Measurements from ENCODE around the gene NEDD8. TPM values are rescaled to one million over a fixed set of nuclear protein-coding genes. Genes with fewer than 3 reads are reported as not detected.
"Not testable (repeated sequence)": the region's sequence is repeated elsewhere in the genome, so short reads cannot be mapped to it uniquely, and the experiment has no call there.

Gene NEDD8
- total RNA-seq, 6 experiments from 2014 or later = 309 to 401 (median 372) TPM

- H3K4me1 Mint-ChIP-seq (ENCODE audit: low read depth) = peaks cover 55% of the 10 kb centered on the region
- H3K4me3 Mint-ChIP-seq = peak within 1 kb of the TSS; percentile 94
- H3K27me3 Mint-ChIP-seq (ENCODE audit: insufficient read depth) = no peaks in the 10 kb centered on the region; the same call in none of the 2 replicates
- H3K36me3 Mint-ChIP-seq (ENCODE audit: low read depth) = peaks cover 64% of the 10 kb centered on the region
- no peaks in the 10 kb centered on the region for H3K9me3 Mint-ChIP-seq
- peak within 1 kb of the TSS; percentile 87 for H3K27ac Mint-ChIP-seq
- TF ChIP-seq CTCF (IDR thresholded peaks at IDR 0.05) = no peak
- no peak for DNase-seq
Observed at GRCh38 chr14:24232645-24233537, 724 bp upstream of the NEDD8 start, which contains the start of gene GMPR2. Gene GMPR2, plus strand, starts transcription at chr14:24232929. Its CDS starts 325 bp downstream, at chr14:24233254.

- no peak for TF ChIP-seq CTCF (IDR thresholded peaks at IDR 0.05)
- Mint-ChIP-seq H3K36me3 (ENCODE audit: low read depth) (peaks cover 61% of the 10 kb centered on the region), H3K4me3 (peak overlapping the region; percentile 94), H3K27ac (peak overlapping the region; percentile 87), H3K4me1 (ENCODE audit: low read depth) (peaks cover 54% of the 10 kb centered on the region), H3K9me3 (no peaks in the 10 kb centered on the region), H3K27me3 (ENCODE audit: insufficient read depth) (no peaks in the 10 kb centered on the region; the same call in none of the 2 replicates)
- no peak for DNase-seq
Observed at GRCh38 chr14:24231263-24232120, 675 bp downstream of the NEDD8 start.

- TF ChIP-seq CTCF (IDR thresholded peaks at IDR 0.05) = no peak
- Mint-ChIP-seq H3K9me3 (no peaks in the 10 kb centered on the region), H3K27ac (no peak overlapping the region), H3K27me3 (ENCODE audit: insufficient read depth) (peaks cover 1% of the 10 kb centered on the region), H3K4me3 (no peak overlapping the region), H3K4me1 (ENCODE audit: low read depth) (peaks cover 46% of the 10 kb centered on the region), H3K36me3 (ENCODE audit: low read depth) (peaks cover 44% of the 10 kb centered on the region)
- no peak for DNase-seq
Observed at GRCh38 chr14:24228902-24229301, 3.3 kb downstream of the NEDD8 start.

- no peak for DNase-seq
- Mint-ChIP-seq H3K4me3 (no peak overlapping the region), H3K27ac (no peak overlapping the region), H3K36me3 (ENCODE audit: low read depth) (peaks cover 33% of the 10 kb centered on the region), H3K27me3 (ENCODE audit: insufficient read depth) (peaks cover 1% of the 10 kb centered on the region; the same call in 1 of the 2 replicates), H3K9me3 (no peaks in the 10 kb centered on the region), H3K4me1 (ENCODE audit: low read depth) (peaks cover 36% of the 10 kb centered on the region)
- no peak for TF ChIP-seq CTCF (IDR thresholded peaks at IDR 0.05)
Observed at GRCh38 chr14:24226473-24226872, 5.7 kb downstream of the NEDD8 start.

- Mint-ChIP-seq H3K9me3 (no peaks in the 10 kb centered on the region), H3K27me3 (ENCODE audit: insufficient read depth) (peaks cover 1% of the 10 kb centered on the region; the same call in 1 of the 2 replicates), H3K4me3 (peak overlapping the region; percentile 76), H3K36me3 (ENCODE audit: low read depth) (peaks cover 27% of the 10 kb centered on the region), H3K27ac (peak overlapping the region; percentile 89), H3K4me1 (ENCODE audit: low read depth) (peaks cover 30% of the 10 kb centered on the region)
- DNase-seq = peak; percentile 84
- TF ChIP-seq CTCF (IDR thresholded peaks at IDR 0.05) = no peak
Observed at GRCh38 chr14:24224618-24225071, 7.5 kb downstream of the NEDD8 start.

GRCh38 chr14:24222987-24223386, 9.2 kb downstream of the NEDD8 start:
- H3K27ac Mint-ChIP-seq; H3K4me3 Mint-ChIP-seq; DNase-seq; H3K9me3 Mint-ChIP-seq; H3K27me3 Mint-ChIP-seq (ENCODE audit: insufficient read depth): not testable (repeated sequence)
- Mint-ChIP-seq H3K4me1 (ENCODE audit: low read depth) (peaks cover 35% of the 10 kb centered on the region), H3K36me3 (ENCODE audit: low read depth) (peaks cover 20% of the 10 kb centered on the region)

All from HFFc6 (cell line).